ENCODE measurements around the gene AP2A2.

AP2A2 gene

GRCh38 chr11:977830-978720 is 52.4 kb downstream of the AP2A2 start:
- DNase-seq = no peak

DNA sequence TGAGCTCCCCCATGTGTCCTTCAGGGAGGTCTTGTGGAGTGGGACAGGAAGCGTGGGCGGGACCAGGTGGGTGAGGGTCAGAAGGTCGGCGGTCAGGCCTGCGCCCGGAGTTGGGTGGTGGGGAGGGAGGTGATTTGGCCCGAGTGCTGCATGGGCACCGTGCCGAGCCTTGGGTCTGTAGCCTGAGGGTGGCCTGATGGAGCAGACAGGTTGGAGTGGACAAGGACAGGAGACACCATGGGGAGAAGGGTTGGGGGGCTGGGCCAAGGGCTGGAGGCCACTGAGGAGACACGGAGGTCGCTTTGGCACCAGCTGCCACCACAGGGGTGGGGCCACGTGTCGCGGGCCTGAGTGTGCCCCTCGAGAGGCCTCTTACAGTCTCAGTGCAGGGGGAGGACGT is 53.1 kb downstream of the AP2A2 start:
- DNase-seq = no peak

DNA sequence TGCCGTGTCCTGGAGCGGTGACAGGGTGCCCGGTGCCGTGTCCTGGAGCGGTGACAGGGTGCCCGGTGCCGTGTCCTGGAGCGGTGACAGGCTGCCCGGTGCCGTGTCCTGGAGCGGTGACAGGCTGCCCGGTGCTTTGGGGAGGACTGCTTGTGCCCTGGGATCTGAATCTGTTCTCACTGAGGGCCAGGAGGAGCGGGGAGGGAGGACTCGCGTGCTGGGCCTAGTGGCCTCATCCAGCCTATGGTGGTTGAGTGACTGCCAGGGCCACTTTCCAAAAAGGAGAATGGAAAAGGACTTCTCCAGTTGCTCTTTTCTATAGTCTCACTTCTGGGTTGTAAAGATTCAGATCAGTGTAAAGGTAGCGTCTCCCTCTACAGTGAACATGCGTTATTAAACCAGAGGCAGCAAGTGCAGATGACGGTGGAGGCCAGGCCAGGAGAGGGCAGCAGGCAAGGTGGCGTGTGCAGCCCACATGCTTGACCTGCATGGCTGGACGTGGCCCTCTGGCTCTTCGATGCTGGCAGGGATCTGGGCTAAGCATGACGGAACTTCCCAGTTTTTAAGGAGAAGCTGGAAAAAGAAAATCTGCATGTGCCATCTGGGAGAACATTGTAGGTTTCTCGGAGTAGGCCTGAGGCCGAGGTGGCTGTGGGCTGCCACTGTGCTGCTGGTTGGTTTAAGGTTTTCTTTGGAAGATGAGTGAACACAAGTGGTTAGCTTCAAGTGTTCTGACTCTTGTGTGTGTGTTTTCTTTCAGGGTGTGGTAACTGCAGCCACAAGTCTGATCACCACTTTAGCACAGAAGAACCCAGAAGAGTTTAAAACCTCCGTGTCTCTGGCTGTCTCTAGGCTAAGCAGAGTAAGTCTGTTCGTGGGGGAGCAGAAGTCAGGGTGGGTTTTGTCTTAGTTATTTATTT is 55.0 kb downstream of the AP2A2 start:
- DNase-seq = no peak

- no peak for DNase-seq
These were observed 56.1 kb downstream of the AP2A2 start for GRCh38 chr11:981764-982163.

GRCh38 chr11:984546-984945 is 58.9 kb downstream of the AP2A2 start:
- DNase-seq = no peak

DNA sequence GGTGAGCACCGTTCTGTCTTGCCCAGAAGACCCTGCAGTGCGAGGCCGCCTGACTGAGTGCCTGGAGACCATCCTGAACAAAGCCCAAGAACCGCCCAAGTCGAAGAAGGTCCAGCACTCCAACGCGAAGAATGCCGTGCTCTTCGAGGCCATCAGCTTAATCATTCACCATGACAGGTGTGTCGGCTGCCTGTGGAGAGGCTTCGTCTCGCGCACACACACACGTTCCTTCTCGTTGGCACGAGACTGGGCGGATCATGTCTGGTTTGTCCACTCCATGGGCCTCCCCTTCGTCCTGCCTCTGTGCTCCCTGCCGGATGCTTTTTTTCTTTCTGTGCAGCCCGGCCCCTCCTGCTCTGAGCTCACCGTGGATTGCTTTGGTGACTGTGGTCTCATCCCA is 59.7 kb downstream of the AP2A2 start:
- no peak for DNase-seq

DNA sequence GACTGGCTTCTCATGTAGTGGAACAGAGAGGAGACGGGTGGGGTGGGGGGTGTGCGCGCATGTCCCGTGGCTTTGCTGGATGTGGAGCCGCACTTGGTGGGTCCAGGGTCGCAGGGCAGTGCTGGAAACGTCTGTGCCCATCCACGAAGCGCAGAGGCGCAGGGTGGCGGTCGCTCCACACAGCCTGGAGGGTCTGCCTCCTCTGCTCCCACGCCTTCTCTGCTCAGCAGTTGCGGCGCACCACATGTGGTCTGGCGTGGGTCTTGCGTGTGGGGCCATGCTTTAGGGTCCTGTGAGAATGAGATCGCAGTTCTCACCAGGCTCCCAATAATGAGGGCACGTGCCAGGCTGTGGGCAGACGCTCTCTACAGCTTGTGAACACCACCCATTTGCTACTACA is 60.2 kb downstream of the AP2A2 start:
- no peak for DNase-seq

DNA sequence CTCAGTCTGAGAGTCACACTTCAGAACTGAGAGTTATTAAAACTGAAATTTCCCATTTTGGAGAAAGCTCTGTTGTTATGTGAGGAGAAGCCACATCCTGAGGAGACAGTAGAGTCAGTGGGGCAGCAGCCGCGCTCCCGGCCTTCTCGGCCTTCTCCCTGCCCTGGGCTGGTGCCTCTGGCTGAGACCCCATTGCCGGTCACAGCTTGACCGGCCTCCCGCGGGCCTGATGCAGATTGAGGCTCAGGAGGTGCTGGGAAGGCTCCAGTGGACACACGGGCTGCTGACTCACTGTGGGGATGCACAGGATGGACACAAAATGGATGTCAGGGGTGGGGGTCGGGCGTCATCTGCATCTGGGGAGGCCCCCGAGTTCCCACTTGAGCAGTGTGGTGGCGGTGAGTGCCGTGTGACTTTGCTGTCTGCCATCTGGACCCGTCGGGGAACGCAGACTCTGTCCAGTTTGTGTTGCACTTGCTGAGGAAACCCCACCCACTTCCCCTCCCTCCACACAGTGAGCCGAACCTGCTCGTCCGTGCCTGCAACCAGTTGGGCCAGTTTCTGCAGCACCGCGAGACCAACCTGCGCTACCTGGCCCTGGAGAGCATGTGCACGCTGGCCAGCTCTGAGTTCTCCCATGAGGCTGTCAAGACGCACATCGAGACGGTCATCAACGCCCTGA is 60.7 kb downstream of the AP2A2 start:
- no peak for DNase-seq

- no peak for DNase-seq
These were observed 61.3 kb downstream of the AP2A2 start for GRCh38 chr11:986952-987305.

- DNase-seq = no peak
These were observed 62.0 kb downstream of the AP2A2 start for GRCh38 chr11:987671-988070.

- DNase-seq = no peak
These were observed 64.4 kb downstream of the AP2A2 start for GRCh38 chr11:990101-990500.

GRCh38 chr11:991034-991433 is 65.4 kb downstream of the AP2A2 start:
- no peak for DNase-seq

GRCh38 chr11:991711-992307 is 66.1 kb downstream of the AP2A2 start:
- no peak for DNase-seq

DNA sequence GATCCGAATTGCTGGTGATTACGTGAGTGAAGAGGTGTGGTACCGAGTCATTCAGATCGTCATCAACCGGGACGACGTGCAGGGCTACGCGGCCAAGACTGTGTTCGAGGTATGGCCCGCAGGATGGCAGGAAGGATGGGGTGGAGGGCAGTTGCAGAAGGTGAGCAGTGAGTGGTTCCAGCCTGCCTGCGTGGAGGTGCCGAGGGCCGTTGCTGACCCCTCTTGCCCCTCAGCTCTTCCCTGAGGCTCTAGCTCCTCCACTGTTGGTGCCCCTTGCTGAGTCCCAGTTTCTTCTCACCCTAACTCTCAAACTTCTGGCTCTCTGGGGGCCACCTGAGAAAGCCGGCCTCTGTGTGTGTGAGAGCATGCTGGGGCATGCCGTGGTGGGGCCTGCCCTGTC is 66.9 kb downstream of the AP2A2 start:
- no peak for DNase-seq

DNA sequence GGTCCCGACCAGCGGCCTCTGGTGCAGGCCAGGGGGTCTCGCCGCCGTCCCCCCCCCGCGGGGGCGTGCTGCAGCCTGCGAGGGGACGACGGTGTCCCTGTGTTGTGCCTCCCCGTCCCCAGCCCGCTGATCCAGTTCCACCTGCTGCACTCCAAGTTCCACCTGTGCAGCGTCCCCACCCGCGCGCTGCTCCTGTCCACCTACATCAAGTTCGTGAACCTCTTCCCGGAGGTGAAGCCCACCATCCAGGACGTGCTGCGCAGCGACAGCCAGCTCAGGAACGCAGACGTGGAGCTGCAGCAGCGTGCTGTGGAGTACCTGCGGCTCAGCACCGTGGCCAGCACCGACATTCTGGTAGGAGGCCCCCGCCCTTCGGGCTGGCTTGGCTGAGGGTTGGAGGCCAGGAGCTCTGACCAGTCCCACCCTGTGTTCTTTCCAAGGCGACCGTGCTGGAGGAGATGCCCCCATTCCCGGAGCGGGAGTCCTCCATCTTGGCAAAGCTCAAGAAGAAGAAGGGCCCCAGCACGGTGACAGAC is 68.0 kb downstream of the AP2A2 start:
- DNase-seq = no peak

- no peak for DNase-seq
These were observed 69.5 kb downstream of the AP2A2 start for GRCh38 chr11:995044-995751.

DNA sequence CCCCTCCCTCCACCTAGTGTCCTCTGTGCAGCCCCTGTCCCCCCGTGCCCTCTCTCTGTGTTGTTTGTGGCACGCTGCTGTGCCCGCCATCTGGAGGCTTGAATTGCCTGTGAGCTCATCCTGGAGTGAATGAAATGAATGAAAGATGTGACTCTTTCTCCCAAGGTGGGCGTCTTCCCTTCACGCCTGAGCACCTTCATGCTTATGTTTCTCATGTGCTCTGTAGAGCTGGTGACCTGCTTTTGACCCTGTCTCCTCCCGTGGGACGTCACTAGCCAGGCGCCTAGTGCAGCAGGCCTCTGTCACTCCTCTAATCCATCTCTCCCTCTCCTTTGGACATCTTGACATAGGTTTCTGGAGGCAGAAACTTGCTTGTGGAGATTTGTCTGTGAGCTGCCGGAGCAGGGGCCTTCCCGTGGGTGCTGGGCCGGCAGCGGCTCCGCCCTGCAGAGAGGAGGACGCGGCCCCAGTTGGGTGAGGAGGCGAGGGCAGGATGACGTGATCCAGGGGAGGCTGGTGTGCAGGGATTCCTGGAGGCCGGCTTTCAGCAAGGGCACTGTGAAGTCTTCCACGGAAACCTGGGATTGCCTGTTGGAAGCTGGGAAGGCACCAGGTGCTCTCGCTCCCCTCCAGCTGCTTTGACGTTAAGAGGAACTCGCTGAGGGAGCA is 70.2 kb downstream of the AP2A2 start:
- DNase-seq = no peak

GRCh38 chr11:996681-997080 is 71.0 kb downstream of the AP2A2 start:
- no peak for DNase-seq

DNA sequence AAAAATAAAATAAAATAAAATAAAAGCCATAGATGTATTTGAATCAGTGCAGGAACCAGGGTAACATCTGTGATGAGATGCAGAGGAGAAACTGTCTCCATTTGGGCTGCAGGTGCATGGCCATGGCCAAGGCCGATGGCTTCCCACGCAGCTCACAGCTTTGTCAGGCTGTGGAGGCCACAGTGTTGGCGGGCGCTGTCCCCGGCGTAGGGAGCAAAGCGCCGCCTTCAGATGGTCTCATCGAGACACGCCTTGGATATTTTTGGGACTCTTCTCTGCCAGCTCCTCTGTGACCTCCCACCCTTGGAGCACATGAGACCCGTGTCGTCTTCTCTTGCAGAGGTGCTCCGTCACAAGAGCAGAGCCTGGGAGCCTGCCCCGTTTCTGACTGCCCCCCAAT is 72.2 kb downstream of the AP2A2 start:
- no peak for DNase-seq

- no peak for DNase-seq
These were observed 73.3 kb downstream of the AP2A2 start for GRCh38 chr11:999009-999408.
